Right atrium auricular region (tissue), 2 donors: ENCODE results near the gene SH3TC2. TPM values are rescaled to one million over a fixed set of nuclear protein-coding genes. Genes with fewer than 3 reads are reported as not detected.
A peak's percentile ranks its signal among the peaks of the same experiment; 100 is the strongest.

Source experiments
- DNase-seq: peaks from one replicate; pipeline ENCODE4 v3.0.0-alpha.2; 2019; ENCODE audit warnings: low spot score
- H3K27ac ChIP-seq, 2 donors: fragments of 200-600 bp; sonication (generic); 1 replicate in 1 of 2; 2 replicates in 1 of 2; pipeline ENCODE4 v1.5.1; 2016 to 2019
- H3K27me3 ChIP-seq, 2 donors: fragments of 200-600 bp; sonication (generic); one replicate each; pipeline versions ENCODE4 v1.5.1 to v1.6.0; 2017 to 2019
- H3K36me3 ChIP-seq: fragments of 200-600 bp; sonication (generic); one replicate; pipeline ENCODE4 v1.5.1; 2016
- H3K4me1 ChIP-seq, 2 donors: fragments of 200-600 bp; sonication (generic); one replicate each; pipeline versions ENCODE4 v1.5.1 to v1.6.0; 2017 to 2019
- H3K4me3 ChIP-seq, 2 donors: fragments of 200-600 bp; sonication (generic); 1 replicate in 1 of 2; 2 replicates in 1 of 2; pipeline ENCODE4 v1.5.1; 2017 to 2019; ENCODE audit warnings: mild to moderate bottlenecking in 1 of 2, moderate library complexity in 1 of 2
- H3K9me3 ChIP-seq, 2 donors: fragments of 200-600 bp; sonication (generic); one replicate each; pipeline ENCODE4 v1.5.1; 2019
- CTCF ChIP-seq, 2 donors: fragments of 200-600 bp; sonication (generic); IDR thresholded peaks; one replicate each; pipeline ENCODE4 v1.5.1; 2019; ENCODE audit warnings: antibody characterized with exemption in 2 of 2
- total RNA-seq, 2 donors: library from RNA; depleted of rRNA; stranded (reverse); fragments of >200 nt; gene quantifications; one replicate each; pipeline ENCODE4 v1.1.0, GENCODE V29; 2016

SH3TC2 gene
- total RNA-seq, 2 donors from 2014 or later = 4.7 to 13.1 TPM

DNA sequence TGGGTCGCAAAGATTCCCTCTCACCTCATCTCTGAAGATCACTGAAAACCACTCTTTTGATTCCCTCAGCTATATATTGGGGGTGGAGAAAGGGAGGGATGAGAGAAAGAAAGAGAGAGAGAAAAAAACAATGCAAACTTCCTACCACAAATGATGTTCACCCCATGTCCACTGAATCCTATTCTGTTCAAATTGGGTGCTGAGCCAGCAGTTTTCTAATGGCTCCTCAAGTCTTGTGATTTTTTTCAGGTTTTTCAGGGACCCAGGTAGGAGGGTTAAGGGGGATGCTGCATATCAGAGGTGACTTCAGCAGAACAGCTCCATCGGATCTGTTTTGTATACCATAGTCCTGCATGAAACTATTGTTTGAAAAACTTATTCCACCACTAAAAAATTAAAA, 95.9 kb downstream of the SH3TC2 start:
- Histone ChIP-seq H3K27me3 (no peaks in the 10 kb centered on the region), H3K4me3 (no peak overlapping the region), H3K9me3 (no peaks in the 10 kb centered on the region), H3K4me1 (peaks cover 0 to 34% of the 10 kb centered on the region in 2 donors), H3K36me3 (no peaks in the 10 kb centered on the region), H3K27ac (peak overlapping the region in 1 of 2 donors; percentile 72)
- TF ChIP-seq CTCF (IDR thresholded peaks at IDR 0.05) = no peak
- no peak for DNase-seq

- no peak for DNase-seq
- Histone ChIP-seq H3K27me3 (no peaks in the 10 kb centered on the region), H3K9me3 (no peaks in the 10 kb centered on the region), H3K36me3 (no peaks in the 10 kb centered on the region), H3K4me3 (no peak overlapping the region), H3K4me1 (peaks cover 0 to 32% of the 10 kb centered on the region in 2 donors), H3K27ac (peak overlapping the region; percentile 46 to 72)
- no peak for TF ChIP-seq CTCF (IDR thresholded peaks at IDR 0.05)
Observed at GRCh38 chr5:148966348-148966747, 96.5 kb downstream of the SH3TC2 start.

DNA sequence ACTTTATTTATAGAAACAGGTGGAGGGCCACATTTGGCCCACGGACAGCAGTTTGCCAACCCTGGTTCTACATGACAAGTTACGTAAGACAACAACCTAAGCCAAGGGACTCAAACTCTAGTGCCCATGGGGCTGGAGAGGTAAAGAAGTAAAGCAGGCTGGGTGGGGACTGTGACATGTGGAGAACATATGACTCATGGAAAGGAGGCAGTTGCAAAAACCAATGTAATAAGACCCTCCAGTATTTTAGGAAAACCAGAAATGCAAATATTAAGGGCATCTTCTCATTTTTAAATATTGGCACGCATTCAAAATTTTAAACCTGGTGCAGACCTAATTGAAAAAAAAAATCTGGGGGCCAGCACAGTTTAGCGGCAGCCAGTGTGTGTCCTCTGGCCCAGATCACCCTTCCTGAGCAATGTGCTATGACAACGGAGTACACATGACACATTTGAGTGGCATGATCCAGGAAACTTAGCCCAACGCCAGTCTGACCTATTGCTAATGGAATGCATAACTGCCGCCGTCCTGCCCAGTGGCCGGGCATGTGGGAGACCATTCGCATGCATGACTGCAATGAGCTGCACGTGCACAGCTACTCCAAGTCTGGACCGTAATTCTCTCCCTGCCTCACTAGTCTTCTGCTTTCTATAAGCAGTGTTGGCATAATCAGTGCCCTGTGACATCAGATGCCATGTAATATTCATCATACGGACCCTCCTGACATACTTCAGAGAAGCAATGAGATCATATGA, 97.2 kb downstream of the SH3TC2 start:
- H3K4me3 ChIP-seq = no peak overlapping the region
- H3K36me3 ChIP-seq = no peaks in the 10 kb centered on the region
- no peaks in the 10 kb centered on the region for H3K9me3 ChIP-seq
- no peaks in the 10 kb centered on the region for H3K27me3 ChIP-seq
- H3K4me1 ChIP-seq = peaks cover 0 to 35% of the 10 kb centered on the region in 2 donors
- H3K27ac ChIP-seq = peak overlapping the region; percentile 48 to 72
- DNase-seq = peak; percentile 86
- no peak for TF ChIP-seq CTCF (IDR thresholded peaks at IDR 0.05)

GRCh38 chr5:148963664-148964063, 99.2 kb downstream of the SH3TC2 start:
- Histone ChIP-seq H3K9me3 (no peaks in the 10 kb centered on the region), H3K4me1 (peaks cover 0 to 21% of the 10 kb centered on the region in 2 donors), H3K27ac (peak overlapping the region in 1 of 2 donors; percentile 7), H3K27me3 (no peaks in the 10 kb centered on the region), H3K36me3 (no peaks in the 10 kb centered on the region), H3K4me3 (no peak overlapping the region)
- no peak for DNase-seq
- no peak for TF ChIP-seq CTCF (IDR thresholded peaks at IDR 0.05)

GRCh38 chr5:148962761-148963324, 100.0 kb downstream of the SH3TC2 start:
- Histone ChIP-seq H3K4me1 (peaks cover 0 to 21% of the 10 kb centered on the region in 2 donors), H3K27ac (no peak overlapping the region), H3K27me3 (no peaks in the 10 kb centered on the region), H3K4me3 (no peak overlapping the region), H3K9me3 (no peaks in the 10 kb centered on the region), H3K36me3 (no peaks in the 10 kb centered on the region)
- DNase-seq = no peak
- no peak for TF ChIP-seq CTCF (IDR thresholded peaks at IDR 0.05)
